ENCODE results near the gene FHOD3. TPM values are rescaled to one million over a fixed set of nuclear protein-coding genes. Genes with fewer than 3 reads are reported as not detected.

FHOD3 gene
- total RNA-seq, 8 experiments from 2014 or later: 1.2 to 36.1 (median 21.8) TPM

GRCh38 chr18:36415625-36416024 lies 118.1 kb downstream of the FHOD3 start:
- Histone ChIP-seq H3K4me3 (no peak overlapping the region), H3K4me1 (replicated peaks in 1 of 2) (peaks cover 12 to 22% of the 10 kb centered on the region in 2 donors), H3K27ac (no peak overlapping the region)
- peak in 6 of 8 experiments; percentile 22 to 67 (median 31) for ATAC-seq (replicated peaks in 6 of 8)
- 0 to 75% (median 50%) methylated on average over 1 to 2 of the region's 2 CpGs; no CpG with 5 or more reads in 1 of the 10 experiments for WGBS, 10 experiments
- in situ Hi-C loops (cut with MboI; ENCODE audit: low pct_unique_long_range_greater_than_20kb in 2 of 9, low sequenced_read_pairs in 9 of 9, unreplicated experiment in 9 of 9): no loop called here

- WGBS, 10 experiments: 11 to 100% (median 89%) methylated on average over 1 to 3 of the region's 3 CpGs
- Histone ChIP-seq H3K27ac (no peak overlapping the region), H3K4me1 (replicated peaks in 1 of 2) (peaks cover 23 to 25% of the 10 kb centered on the region in 2 donors), H3K4me3 (no peak overlapping the region)
- in situ Hi-C loops (cut with MboI; ENCODE audit: low pct_unique_long_range_greater_than_20kb in 2 of 9, low sequenced_read_pairs in 9 of 9, unreplicated experiment in 9 of 9): no loop called here
- peak in 3 of 8 experiments; percentile 77 to 88 (median 84) for ATAC-seq (replicated peaks in 6 of 8)
Measured at GRCh38 chr18:36419188-36419899, 121.8 kb downstream of the FHOD3 start.

- H3K27ac ChIP-seq: no peak overlapping the region
- peak in 3 of 8 experiments; percentile 5 to 7 (median 5) for ATAC-seq (replicated peaks in 6 of 8)
- in situ Hi-C loops (cut with MboI; ENCODE audit: low pct_unique_long_range_greater_than_20kb in 2 of 9, low sequenced_read_pairs in 9 of 9, unreplicated experiment in 9 of 9): no loop called here
- peaks cover 24 to 31% of the 10 kb centered on the region in 2 donors for H3K4me1 ChIP-seq (replicated peaks in 1 of 2)
- H3K4me3 ChIP-seq: no peak overlapping the region
- 25 to 100% (median 96%) methylated on average over 1 to 5 of the region's 7 CpGs; no CpG with 5 or more reads in 1 of the 10 experiments for WGBS, 10 experiments
Measured at GRCh38 chr18:36419900-36420531, 122.5 kb downstream of the FHOD3 start.

- no peak overlapping the region for H3K27ac ChIP-seq
- WGBS, 10 experiments: 0 to 100% (median 36%) methylated on average over 1 of the region's 1 CpG; no CpG with 5 or more reads in 4 of the 10 experiments
- ATAC-seq (replicated peaks in 6 of 8): peak in 2 of 8 experiments; percentile 6 to 57
- in situ Hi-C loops (cut with MboI; ENCODE audit: low pct_unique_long_range_greater_than_20kb in 2 of 9, low sequenced_read_pairs in 9 of 9, unreplicated experiment in 9 of 9): no loop called here
- H3K4me1 ChIP-seq (replicated peaks in 1 of 2): peaks cover 15 to 23% of the 10 kb centered on the region in 2 donors
- H3K4me3 ChIP-seq: no peak overlapping the region
Measured at GRCh38 chr18:36420826-36421225, 123.3 kb downstream of the FHOD3 start.

- Histone ChIP-seq H3K4me3 (no peak overlapping the region), H3K4me1 (replicated peaks in 1 of 2) (peaks cover 14 to 23% of the 10 kb centered on the region in 2 donors), H3K27ac (no peak overlapping the region)
- peak in 5 of 8 experiments; percentile 64 to 92 (median 85) for ATAC-seq (replicated peaks in 6 of 8)
- in situ Hi-C loops (cut with MboI; ENCODE audit: low pct_unique_long_range_greater_than_20kb in 2 of 9, low sequenced_read_pairs in 9 of 9, unreplicated experiment in 9 of 9): no loop called here
- 77 to 100% (median 88%) methylated on average over 2 to 4 of the region's 4 CpGs for WGBS, 10 experiments
Measured at GRCh38 chr18:36424741-36425142, 127.2 kb downstream of the FHOD3 start.

- in situ Hi-C loops (cut with MboI; ENCODE audit: low pct_unique_long_range_greater_than_20kb in 2 of 9, low sequenced_read_pairs in 9 of 9, unreplicated experiment in 9 of 9): no loop called here
- no peak overlapping the region for H3K4me3 ChIP-seq
- peaks cover 12 to 22% of the 10 kb centered on the region in 2 donors for H3K4me1 ChIP-seq (replicated peaks in 1 of 2)
- peak in 2 of 8 experiments; percentile 16 to 17 for ATAC-seq (replicated peaks in 6 of 8)
- no peak overlapping the region for H3K27ac ChIP-seq
- WGBS, 10 experiments: 82 to 100% (median 99%) methylated on average over 1 to 3 of the region's 3 CpGs; no CpG with 5 or more reads in 2 of the 10 experiments
Measured at GRCh38 chr18:36427369-36427768, 129.9 kb downstream of the FHOD3 start.

- 30 to 100% (median 86%) methylated on average over 1 to 2 of the region's 2 CpGs; no CpG with 5 or more reads in 2 of the 10 experiments for WGBS, 10 experiments
- H3K4me1 ChIP-seq (replicated peaks in 1 of 2): peaks cover 9 to 17% of the 10 kb centered on the region in 2 donors
- no peak overlapping the region for H3K4me3 ChIP-seq
Measured at GRCh38 chr18:36427831-36428230, 130.3 kb downstream of the FHOD3 start.

GRCh38 chr18:36428431-36429029 lies 131.0 kb downstream of the FHOD3 start:
- in situ Hi-C loops (cut with MboI; ENCODE audit: low pct_unique_long_range_greater_than_20kb in 2 of 9, low sequenced_read_pairs in 9 of 9, unreplicated experiment in 9 of 9): no loop called here
- 0 to 100% (median 88%) methylated on average over 1 to 5 of the region's 8 CpGs; no CpG with 5 or more reads in 3 of the 10 experiments for WGBS, 10 experiments
- peak in 6 of 8 experiments; percentile 7 to 37 (median 26) for ATAC-seq (replicated peaks in 6 of 8)
- Histone ChIP-seq H3K27ac (no peak overlapping the region), H3K4me1 (replicated peaks in 1 of 2) (peaks cover 9 to 12% of the 10 kb centered on the region in 2 donors), H3K4me3 (no peak overlapping the region)

More at GRCh38 chr18:36427831-36428230, 130.3 kb downstream of the FHOD3 start:
- in situ Hi-C loops (cut with MboI; ENCODE audit: low pct_unique_long_range_greater_than_20kb in 2 of 9, low sequenced_read_pairs in 9 of 9, unreplicated experiment in 9 of 9): no loop called here
- no peak overlapping the region for H3K27ac ChIP-seq
- peak in 1 of 8 experiments; percentile 35 for ATAC-seq (replicated peaks in 6 of 8)

- 47 to 100% (median 92%) methylated on average over 1 to 4 of the region's 4 CpGs for whole genome bisulfite sequencing, 10 experiments
- Histone ChIP-seq H3K27ac (no peak overlapping the region), H3K4me3 (no peak overlapping the region), H3K4me1 (replicated peaks in 1 of 2) (peaks cover under 1 to 3% of the 10 kb centered on the region in 2 donors)
- no peak for ATAC-seq (replicated peaks in 6 of 8)
- in situ Hi-C loops (cut with MboI; ENCODE audit: low pct_unique_long_range_greater_than_20kb in 2 of 9, low sequenced_read_pairs in 9 of 9, unreplicated experiment in 9 of 9): no loop called here
Measured at GRCh38 chr18:36432880-36433555, 135.5 kb downstream of the FHOD3 start.

GRCh38 chr18:36436387-36436786 lies 138.9 kb downstream of the FHOD3 start:
- in situ Hi-C loops (cut with MboI; ENCODE audit: low pct_unique_long_range_greater_than_20kb in 2 of 9, low sequenced_read_pairs in 9 of 9, unreplicated experiment in 9 of 9): no loop called here
- Histone ChIP-seq H3K27ac (no peak overlapping the region), H3K4me1 (replicated peaks in 1 of 2) (no peaks in the 10 kb centered on the region), H3K4me3 (no peak overlapping the region)
- no peak for ATAC-seq (replicated peaks in 6 of 8)
- WGBS, 10 experiments: 87 to 98% (median 91%) methylated on average over 4 to 5 of the region's 5 CpGs; no CpG with 5 or more reads in 1 of the 10 experiments

- ATAC-seq (replicated peaks in 6 of 8): peak in 1 of 8 experiments; percentile 19
- in situ Hi-C loops (cut with MboI; ENCODE audit: low pct_unique_long_range_greater_than_20kb in 2 of 9, low sequenced_read_pairs in 9 of 9, unreplicated experiment in 9 of 9): no loop called here
- Histone ChIP-seq H3K4me1 (replicated peaks in 1 of 2) (peaks cover under 1 to 1% of the 10 kb centered on the region in 2 donors), H3K27ac (no peak overlapping the region), H3K4me3 (no peak overlapping the region)
- 60 to 100% (median 91%) methylated on average over 1 to 2 of the region's 2 CpGs; no CpG with 5 or more reads in 3 of the 10 experiments for WGBS, 10 experiments
Measured at GRCh38 chr18:36440614-36441013, 143.1 kb downstream of the FHOD3 start.

- H3K27ac ChIP-seq: no peak overlapping the region
- 6 to 100% (median 65%) methylated on average over 1 to 8 of the region's 9 CpGs for WGBS, 10 experiments
- in situ Hi-C loops (cut with MboI; ENCODE audit: low pct_unique_long_range_greater_than_20kb in 2 of 9, low sequenced_read_pairs in 9 of 9, unreplicated experiment in 9 of 9): no loop called here
- ATAC-seq (replicated peaks in 6 of 8): peak in 3 of 8 experiments; percentile 50 to 61 (median 60)
- H3K4me3 ChIP-seq: no peak overlapping the region
- peaks cover 11 to 12% of the 10 kb centered on the region in 2 donors for H3K4me1 ChIP-seq (replicated peaks in 1 of 2)
Measured at GRCh38 chr18:36441426-36442240, 144.1 kb downstream of the FHOD3 start.
